Stomach (tissue), 4 donors: ENCODE data around the gene ENOX1.

Experiments
- POLR2A ChIP-seq, 4 donors: fragments of 450-650 bp; IDR thresholded peaks; one replicate each; pipeline ENCODE4 v1.6.1; 2016; ENCODE audit warnings: antibody characterized with exemption in 4 of 4, control low read depth in 2 of 4, mild to moderate bottlenecking in 1 of 4, moderate library complexity in 1 of 4
- TF ChIP-seq, protein P1 (sequence below), 7 experiments: fragments of 450-650 bp in 4 of 7; fragments of 200-600 bp in 3 of 7; sonication (generic) in 3 of 7; IDR thresholded peaks; one replicate each; pipeline ENCODE4 v1.5.1; 2016 to 2019; ENCODE audit warnings: antibody characterized with exemption in 7 of 7, control low read depth in 2 of 7, mild to moderate bottlenecking in 1 of 7

DNA sequence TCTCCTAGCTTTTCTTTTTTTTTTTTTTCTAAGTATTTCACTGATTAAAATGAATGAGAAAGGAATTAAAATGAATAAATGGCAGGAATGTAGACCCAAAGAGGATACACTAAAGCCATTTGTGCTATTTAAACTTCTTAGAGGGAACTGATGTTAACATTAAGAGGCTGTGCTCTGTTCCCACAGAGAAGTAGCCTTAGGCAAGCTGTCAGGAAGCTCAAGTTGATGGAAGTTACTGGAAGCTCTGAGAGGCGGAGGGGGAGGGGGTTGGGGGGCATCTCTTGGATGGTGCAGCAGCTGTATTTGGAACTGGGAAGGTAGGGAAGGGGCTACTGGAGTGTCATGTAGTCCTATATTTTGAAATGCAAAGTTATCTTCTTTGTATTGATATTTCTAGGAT, 595.2 kb downstream of the ENOX1 start:
- TF ChIP-seq, protein P1, sequence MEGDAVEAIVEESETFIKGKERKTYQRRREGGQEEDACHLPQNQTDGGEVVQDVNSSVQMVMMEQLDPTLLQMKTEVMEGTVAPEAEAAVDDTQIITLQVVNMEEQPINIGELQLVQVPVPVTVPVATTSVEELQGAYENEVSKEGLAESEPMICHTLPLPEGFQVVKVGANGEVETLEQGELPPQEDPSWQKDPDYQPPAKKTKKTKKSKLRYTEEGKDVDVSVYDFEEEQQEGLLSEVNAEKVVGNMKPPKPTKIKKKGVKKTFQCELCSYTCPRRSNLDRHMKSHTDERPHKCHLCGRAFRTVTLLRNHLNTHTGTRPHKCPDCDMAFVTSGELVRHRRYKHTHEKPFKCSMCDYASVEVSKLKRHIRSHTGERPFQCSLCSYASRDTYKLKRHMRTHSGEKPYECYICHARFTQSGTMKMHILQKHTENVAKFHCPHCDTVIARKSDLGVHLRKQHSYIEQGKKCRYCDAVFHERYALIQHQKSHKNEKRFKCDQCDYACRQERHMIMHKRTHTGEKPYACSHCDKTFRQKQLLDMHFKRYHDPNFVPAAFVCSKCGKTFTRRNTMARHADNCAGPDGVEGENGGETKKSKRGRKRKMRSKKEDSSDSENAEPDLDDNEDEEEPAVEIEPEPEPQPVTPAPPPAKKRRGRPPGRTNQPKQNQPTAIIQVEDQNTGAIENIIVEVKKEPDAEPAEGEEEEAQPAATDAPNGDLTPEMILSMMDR (IDR thresholded peaks at IDR 0.05), result no peak
- no peak for TF ChIP-seq POLR2A (IDR thresholded peaks at IDR 0.05)
